ENCODE results near the gene CDH4.

Gene CDH4

DNA sequence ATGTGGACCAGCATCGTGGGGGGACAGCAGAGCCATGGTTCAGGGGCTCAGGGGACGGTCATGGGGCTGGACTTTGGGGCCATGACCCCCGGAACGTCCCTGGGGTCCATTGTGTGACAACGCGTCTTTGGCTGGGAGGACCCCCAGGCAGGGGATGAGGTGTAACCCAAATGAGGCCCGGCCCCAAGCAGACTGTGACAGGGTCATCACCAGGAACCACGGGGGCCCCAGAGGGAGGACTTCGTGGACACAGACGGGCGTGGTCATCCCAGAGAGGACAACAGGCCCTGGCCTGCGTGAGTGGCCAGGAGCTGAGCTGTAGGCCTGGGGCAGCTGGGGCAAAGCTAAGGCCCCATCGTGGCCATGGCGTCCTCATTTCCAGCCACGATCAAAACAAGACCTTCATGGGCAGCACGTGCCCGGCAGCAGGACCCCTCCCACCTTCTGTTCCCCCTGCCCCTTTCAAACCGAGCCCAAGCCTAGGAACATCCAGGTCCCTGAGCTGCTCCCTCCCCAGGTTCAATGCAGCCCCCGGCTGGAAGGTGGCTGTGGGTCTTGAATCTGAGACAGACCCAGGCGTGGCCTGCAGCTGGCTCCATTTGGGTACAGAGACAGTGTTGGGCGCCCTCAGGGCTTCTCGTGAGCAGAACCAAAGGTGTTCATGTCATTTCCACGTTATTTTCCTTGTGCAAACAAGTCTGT is 625.9 kb downstream of the CDH4 start:
- no peak for DNase-seq

DNA sequence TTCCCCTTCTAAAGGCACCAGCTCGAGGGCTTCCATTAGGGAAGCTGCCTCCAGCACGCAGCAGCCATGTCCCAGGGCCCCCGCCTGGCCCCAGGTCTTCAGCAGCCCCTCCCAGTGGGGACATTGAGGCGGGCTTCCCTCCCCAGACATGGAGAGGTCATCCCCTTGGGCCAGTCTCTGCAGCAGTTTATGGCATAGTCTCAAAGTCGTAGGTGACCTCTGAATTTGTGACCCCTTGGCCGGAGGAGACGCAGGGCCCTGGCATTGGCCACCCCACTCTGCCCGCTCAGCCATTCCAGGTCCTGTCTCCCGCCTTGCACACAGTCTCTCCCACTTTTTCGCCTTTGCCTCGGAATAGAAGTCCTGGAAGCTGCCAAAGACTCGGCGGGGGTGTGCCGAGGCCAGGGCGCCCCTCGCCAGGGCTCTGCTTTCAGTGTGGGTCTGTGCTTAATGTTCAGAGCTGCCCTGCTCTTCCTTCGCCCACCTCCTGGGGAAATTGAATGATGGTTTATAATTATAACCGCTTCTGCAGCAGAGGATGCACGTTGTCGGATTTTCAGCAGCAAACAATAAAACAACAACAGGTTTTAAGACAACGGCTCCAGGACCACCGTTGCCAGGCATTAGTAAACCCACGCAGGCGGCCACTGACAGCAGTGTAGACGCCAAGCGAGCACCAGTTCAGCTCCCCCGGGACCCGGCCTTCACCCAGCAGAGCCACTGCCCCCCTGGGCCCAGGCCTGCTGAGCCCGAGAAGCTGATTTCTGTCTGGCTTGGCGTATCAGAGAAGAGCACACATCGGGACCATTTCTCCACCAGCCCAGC is 626.6 kb downstream of the CDH4 start:
- DNase-seq, result no peak

DNA sequence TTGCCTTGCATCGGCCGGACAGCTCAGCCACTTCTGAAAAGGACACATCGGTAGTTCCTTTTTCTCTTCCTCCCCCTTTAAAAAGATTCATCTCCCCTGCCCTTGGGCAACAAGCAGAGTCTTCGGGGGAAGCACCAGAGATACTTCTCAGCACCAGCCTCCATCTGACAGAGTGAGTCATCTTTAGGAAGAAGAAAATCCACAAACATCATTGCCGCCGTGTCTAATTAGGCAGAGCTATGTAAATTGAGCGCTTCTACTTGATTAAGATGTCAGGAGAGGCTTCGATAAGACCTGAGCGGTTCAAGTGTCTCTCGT is 627.2 kb downstream of the CDH4 start:
- no peak for DNase-seq

DNA sequence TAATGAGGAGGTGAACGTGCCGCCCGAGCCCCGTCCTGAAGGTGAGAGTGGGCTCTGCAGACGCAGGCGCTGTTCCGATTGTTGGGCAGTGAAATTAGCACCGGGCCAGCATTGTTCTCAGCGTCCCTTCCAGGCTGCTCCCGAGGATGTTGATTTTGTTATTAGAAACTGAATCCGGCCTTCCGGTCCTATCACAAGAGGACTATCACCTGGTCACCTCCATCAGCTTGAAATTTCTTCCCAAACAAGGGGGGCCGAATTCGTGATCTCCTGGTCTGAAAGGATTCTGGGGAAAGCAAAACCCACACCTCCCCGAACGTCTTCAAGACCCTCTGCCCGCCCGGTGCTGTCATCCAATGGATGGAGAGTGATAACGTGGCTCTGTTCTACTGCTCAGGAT is 627.6 kb downstream of the CDH4 start:
- DNase-seq, result no peak

DNA sequence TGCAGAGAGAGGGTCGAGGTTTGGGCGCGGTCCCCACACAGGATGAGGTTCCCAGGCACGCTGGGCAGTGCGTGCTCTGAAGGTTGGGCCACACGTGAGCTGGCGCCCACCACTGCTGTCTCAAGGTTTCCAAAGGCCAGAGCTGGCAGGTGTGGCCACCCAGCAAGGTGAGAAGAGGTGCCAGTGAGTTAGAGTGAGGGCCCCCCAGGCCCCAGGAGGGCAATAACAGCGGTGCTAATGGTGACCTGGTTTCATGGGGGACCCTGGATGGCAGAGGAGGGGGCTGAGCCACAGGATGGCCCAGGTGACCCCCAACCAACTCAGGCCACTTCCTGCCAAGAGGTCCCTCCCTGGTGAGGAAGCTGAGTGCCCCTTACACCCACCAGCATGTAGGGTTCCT is 628.6 kb downstream of the CDH4 start:
- DNase-seq, result no peak

DNA sequence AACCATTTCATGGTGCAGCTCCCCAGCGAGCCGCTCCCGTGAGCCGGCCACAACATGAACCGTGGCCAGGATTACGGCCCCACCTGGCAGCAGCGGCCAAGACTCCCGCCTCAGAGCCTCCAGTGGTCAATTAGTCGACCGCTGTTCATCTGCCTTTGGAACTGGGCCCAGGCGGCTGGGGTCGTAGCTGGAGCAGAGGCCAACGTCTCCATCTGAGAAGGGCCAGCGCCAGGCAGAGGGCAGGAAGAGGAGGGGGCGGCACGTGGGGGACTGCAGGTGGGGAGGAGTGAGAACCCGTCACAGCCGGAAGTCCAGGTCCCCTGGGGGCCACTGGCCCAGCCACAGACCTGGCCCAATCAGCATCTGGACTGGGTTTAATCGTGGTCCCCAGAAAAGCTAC is 629.4 kb downstream of the CDH4 start:
- no peak for DNase-seq

DNA sequence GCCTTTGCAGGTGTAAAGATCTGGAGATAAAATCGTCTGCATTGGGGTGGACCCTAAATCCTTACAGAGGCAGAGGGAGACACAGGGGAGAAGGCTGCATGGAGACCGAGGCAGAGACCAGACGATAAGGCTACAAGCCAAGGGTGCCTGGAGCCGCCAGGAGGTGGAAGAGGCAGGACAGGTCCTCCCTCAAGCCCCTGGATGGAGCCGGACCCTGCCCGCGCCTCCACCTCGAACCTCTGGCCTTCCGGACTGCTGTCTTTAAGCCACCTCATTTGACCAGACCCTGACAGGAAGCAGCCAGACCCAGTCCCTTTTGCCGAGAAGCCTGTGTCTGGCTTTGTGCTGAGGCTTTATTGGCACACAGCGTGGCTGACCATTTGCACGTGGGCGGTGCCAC is 629.8 kb downstream of the CDH4 start:
- no peak for DNase-seq

DNA sequence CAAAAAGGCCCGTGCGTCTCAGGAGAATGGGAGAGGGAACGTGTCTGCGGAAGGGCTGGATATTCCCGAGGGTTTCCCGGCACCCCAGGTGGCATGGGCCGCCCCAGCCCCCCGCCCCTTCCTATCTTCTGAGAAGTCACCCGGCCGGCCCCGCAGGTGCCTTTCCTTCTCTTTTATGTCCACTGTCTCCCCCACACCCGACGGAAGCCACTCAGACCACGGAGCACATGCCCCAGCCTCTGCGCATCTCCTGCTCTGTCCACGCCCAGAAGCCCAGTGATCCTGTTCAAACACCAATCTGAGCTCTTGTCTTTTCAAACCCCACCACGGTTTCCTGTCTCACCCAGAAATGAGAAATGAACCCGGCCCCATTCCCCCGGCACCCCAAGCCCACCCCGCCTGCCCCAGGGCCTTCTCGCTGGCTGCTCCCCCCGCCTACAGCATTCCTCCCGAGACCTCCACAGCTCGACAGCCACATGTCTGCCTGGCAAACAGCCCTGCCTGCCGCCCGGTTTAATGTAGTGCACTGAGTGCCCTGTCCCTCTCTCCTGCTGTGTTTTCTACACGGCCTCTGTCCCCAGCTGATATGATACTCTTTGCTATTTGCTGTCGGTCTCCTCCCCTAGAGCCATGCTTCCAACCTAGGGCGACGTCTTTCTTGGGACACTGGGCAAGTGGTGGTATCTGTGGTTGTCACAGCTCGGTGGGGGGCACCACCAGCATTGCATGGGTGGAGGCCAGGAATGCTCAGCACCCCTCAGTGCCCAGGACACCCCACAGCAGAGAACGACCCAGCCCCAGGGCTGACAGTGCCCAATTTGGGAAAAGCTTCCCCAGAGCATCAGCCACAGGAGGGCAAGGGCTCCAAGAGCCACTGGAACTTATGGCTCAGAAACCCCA is 630.9 kb downstream of the CDH4 start:
- no peak for DNase-seq

DNA sequence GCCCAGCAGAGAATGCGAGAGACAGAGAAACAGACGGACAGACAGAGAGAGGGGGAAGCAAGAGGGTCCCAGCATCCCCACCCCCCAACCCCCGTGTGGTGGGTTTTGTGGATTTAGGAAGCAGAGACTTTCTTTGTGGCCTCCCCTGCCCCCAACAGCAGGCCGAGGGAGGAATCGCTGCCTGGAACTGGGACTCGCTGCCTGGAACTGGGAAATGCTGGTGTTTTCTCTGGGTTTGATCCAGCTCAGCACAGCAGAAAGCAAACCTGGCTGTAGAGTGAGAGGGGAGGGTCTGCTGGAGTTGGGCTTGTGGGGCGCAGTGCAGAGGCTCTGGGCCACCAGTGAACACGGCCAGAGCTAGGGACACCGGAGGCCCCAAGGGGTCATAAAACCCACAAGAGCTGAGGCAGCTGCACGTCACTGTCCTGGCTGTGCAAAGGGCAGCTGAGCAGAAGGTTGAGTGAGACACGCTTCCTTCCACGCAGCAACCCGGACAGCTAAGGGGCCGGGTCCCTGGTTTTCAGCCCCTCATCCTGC is 631.9 kb downstream of the CDH4 start:
- DNase-seq, result no peak

DNA sequence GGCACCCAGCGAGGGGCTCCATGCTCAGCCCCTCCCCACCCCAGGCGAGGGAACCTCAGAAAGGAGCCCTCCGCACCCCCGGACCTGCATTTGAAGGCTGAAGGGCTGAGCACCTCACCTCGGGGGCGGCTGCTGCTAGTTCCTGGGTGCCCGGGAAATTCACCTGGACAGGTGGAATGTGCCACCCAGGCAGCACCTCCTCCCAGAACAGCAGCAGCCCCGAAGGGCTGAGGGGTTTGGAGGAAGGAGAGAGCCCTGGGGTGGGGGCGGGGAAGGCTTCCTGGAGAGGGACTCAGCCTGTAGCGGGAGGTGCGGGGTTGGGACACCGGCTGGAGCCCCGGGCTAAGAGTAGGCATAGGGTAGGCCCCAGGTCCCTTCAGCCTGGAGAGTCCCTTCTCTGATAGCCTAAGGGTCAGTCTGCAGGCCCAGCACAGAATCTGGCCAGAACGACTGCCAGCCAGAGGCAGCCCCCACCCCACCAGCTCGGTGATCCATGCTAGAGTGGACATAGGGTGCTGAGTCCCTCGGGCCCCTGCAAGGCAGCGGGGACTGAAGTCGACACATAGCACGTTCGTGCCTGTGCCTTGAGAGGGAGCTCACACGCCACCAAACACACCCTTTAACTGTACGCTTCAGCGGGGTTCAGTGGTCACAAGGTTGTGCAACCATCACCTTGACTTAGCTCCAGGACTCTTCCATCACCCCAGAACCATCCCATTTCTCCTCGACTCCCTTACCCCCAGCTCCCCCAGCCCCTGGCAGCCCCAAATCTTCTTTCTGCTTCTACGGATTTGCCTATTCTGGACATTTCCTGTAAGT is 632.7 kb downstream of the CDH4 start:
- no peak for DNase-seq

DNA sequence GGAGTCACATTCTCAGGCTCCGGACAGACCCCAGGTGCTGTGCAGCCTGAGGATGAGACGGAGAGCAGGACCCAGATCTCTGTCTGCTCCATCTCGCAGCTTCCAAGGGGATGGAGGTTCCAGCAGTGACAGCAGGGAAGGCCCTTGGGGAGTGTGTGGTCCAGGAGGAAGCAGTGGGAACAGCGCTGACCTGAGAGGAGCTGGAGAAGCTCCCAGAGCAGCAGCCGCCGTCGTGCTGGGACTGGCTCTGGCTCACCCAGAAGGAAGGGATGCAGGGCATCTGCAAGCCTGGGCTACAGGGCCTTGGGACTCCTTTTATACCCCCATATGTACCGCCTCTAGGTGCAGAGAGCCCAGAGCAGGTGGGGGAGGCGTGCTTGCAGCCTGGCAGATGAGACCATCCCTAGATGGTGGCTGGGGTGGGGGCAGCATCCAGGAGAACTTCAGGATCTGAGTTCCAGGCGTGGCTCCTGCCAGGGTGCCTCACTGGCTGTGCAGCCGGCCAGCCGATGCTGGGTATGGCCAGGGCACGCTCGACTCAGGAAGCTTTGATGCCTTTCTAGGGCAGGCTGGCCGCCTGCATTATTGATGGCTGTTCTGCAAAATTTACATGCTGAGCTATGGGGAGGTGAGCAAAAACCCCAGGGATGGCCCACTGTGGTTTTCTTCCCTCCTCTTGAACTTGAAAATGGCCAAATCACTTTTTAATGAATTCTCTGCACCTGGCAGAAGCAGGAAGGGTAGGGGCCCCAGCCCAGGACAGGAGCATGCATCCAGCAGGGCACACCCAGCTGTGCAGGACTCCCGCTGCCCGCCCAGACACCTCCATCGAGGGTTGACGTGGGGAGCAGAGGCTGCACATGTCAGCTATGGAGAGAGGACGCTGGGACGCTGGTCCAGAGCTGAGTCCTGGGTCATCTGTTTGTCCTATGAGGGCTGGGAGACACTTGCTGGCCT is 634.0 kb downstream of the CDH4 start:
- DNase-seq, result no peak

DNA sequence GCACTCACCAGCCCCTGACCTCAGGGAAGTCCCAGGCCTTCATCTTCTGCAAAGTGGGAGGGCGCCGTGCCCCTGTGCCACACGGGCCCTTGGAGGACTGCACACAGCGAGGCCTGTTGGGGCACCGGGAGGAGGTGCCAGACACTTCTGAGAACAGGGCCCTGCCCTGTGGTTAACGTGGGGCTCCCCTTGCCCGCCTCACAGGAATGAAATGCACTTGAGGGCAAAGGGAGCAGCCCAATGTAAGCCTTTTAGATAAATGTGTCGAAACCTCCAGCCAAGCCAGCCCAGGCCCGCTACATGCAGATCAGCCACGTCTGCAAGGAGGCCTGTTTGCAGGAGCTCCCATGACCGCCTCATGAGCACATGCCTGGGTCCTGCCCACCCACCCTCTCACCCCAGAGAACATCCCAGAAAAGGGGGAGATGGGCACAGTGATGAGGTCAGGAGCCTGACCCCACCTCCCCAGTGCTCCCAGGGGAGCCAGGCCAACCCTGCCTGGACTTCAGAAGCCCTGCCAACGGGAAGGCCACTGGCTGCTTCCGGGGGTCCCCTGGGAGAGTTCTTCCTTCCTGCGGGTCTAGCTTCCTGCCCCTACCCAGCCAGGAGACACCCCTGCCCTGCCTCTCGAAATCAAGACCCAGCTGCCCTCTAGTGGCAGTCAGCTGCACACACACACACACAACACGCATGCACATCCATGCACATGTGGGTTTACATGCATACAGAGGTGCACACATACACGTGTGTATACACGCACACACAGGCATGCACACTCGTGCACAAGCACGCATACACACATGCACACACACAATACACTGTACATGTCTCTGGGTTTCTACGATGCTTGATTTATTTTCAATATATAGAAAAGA is 634.9 kb downstream of the CDH4 start:
- no peak for DNase-seq

DNA sequence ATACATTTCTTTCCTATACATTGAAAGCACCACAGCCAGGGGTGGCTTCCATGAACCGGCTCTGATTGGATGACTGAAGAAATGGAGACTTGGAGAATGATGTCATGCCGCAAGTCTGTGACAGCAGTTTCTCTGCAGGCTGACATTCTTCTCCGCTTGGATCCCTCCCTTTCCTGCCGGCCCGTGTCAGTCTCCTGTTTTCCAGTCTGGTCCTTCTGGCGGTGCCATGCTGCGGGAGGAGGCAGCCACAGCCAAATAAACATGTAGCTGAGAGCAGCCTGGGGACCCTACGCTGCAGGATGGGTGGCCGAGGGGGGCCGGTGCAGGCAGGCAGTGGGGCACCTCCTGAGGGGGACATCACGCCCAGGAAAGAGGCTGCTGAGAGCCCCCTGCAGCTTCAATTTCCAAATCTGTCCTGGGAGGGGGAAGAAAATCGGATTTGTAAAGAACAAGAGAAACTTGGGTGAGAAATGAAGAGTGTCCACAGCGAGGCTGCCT is 635.6 kb downstream of the CDH4 start:
- no peak for DNase-seq

DNA sequence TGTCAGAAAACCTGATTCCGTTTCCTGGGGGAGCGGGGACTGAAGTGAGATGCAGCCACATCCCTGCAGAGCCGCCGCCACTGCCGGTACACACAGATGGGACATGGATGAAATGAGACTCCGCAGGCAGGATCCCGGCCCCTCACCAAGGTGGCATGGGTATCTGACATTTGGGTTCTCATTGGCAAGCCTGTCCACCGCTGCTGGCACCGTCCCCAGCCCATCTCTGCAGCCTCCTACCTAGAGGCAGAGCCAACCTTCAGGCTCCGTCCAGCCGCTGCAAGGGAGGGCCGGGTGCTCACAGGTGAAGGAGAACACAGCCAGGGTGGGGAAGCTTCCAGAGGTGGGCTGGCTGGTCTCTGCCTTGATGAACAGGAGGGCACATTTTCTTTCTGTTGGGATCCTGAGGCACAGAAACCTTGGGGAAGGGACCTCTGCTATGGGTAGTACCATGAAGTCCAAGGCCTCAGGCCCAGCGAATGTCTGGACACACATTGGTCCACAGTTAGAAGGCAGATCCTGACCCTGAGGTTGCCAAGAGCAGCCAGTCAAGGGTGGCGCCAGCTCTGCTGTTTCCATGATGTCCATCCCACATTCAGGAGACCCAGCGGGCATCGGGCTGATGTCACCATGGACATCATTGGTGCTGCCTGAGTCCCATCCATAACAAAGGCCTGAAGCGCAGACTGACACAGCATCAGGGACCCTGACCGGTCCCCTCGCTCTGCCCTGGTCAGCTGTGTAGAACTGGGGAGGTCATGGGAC is 636.2 kb downstream of the CDH4 start:
- DNase-seq, result no peak

DNA sequence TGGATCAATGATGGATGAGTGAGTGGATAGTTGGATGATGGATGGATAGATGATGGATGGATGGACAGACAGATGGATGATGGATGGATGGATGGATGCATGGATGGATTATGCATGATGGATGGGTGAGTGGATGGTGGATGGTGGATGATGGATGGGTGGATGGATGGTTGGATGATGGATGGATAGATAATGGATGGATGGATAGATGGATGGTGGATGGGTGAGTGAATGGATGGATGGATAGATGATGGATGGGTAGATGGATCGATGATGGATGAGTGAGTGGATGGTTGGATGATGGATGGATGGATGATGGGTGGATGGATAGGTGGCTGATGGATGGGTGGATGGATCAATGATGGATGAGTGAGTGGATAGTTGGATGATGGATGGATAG is 637.6 kb downstream of the CDH4 start:
- DNase-seq, result no peak

DNA sequence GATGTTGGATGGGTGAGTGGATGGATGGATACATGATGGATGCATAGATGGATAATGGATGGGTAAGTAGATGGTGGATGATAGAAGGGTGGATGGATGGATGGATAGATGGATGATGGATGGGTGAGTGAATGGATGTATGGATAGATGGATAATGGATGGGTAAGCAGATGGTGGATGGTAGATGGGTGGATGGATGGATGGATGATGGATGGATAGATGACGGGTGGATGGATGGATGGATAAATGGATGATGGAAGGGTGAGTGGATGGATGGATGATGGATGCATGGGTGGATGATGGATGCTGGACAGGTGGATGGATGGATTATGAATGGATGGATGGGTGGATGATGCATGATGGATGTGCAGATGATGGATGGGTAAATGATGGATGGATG is 638.1 kb downstream of the CDH4 start:
- no peak for DNase-seq

DNA sequence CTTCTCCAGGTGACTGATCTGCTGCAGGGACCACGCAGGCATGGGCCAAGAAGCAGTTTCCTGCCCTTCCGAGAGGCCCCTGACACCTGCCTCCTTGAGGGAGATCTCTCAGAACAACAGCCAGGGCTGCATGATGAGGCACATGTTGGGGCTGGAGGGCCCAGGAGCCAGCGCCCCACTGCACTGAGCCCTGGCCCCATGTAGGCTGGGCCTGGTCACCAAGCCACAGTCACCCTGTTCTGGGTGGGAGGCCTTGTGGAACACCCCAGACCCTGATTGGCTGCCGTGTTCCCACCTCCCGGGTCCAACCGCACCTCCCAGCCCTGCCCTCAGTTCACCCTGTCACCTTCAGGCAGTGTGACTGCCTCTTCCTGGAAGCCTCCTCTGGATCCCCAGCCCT is 639.4 kb downstream of the CDH4 start:
- no peak for DNase-seq

DNA sequence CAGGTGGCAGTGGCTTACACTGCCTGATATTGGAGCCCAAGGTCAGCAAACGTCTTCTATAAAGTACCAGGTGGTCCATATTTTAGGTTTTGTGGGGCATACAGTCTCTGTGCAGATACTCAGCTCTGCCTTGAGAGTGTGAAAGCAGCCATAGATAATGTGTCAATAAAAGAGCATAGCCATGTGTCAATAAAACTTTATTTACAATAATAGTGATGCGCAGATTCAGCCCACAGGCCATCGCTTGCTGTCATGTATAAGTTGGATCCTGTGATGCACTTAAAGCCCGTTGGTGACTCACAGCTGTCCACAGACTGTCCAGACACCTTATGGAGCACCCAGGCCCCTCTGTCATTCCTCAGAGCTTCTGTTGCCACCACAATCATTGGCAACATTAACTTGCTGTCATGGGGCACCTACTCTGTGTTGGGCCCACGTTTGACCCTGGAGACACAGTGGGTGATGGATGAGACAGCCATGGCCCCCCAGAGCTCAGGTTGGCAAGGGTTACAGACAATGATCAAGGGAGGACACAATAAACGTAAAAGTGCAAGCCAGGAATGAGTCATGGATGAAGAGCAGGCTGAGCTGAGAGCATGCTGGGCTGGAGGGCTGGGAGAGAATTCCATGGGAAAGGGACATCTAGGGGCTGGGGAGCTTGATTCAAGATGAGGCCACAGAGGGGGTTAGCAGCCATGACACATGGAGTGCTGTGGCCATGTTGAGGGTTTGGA is 640.0 kb downstream of the CDH4 start:
- DNase-seq, result no peak

DNA sequence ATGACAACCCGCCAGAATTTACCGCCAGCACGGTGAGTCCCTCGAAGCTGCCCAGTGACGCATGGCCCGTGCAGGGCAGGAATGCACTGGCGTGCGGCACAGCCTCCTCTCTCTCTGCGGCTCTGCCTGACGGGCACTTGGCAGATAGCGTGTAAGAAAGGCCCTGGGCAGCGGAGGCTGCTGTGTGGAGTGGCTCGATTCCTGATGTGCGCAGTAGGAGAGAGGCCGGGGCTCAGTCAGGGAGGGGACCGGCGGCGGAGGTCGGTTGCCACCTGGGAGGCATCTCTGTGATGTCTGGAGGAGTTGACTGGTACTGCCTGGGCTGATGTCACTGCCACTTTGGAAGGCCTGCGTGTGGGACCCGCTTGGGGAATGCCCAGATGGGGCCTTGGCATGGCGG is 643.0 kb downstream of the CDH4 start:
- DNase-seq, result no peak

Data from effector CD8-positive, alpha-beta T cell (primary cell).